ENCODE measurements around the gene GPX2.

- TF ChIP-seq, protein P1, sequence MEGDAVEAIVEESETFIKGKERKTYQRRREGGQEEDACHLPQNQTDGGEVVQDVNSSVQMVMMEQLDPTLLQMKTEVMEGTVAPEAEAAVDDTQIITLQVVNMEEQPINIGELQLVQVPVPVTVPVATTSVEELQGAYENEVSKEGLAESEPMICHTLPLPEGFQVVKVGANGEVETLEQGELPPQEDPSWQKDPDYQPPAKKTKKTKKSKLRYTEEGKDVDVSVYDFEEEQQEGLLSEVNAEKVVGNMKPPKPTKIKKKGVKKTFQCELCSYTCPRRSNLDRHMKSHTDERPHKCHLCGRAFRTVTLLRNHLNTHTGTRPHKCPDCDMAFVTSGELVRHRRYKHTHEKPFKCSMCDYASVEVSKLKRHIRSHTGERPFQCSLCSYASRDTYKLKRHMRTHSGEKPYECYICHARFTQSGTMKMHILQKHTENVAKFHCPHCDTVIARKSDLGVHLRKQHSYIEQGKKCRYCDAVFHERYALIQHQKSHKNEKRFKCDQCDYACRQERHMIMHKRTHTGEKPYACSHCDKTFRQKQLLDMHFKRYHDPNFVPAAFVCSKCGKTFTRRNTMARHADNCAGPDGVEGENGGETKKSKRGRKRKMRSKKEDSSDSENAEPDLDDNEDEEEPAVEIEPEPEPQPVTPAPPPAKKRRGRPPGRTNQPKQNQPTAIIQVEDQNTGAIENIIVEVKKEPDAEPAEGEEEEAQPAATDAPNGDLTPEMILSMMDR (conservative IDR thresholded peaks at IDR 0.05; ENCODE audit: low read length) = no peak
- no peak for TF ChIP-seq EZH2phosphoT487 (IDR thresholded peaks at IDR 0.05; ENCODE audit: borderline replicate concordance, low read depth, low read length)
Measured at GRCh38 chr14:64990939-64991338, 48.4 kb upstream of the GPX2 start.
